AG09309 (cell line): ENCODE measurements around the gene TPRKB.
"Not testable (repeated sequence)": the region's sequence is repeated elsewhere in the genome, so short reads cannot be mapped to it uniquely, and the experiment has no call there.

Experiments used
- DNase-seq: peaks from one replicate; pipeline ENCODE4 v3.0.0-alpha.2; 2010; ENCODE audit warnings: low read depth
- H3K4me3 ChIP-seq: 2 replicates; pipeline ENCODE4 v1.5.1; 2011; ENCODE audit warnings: mild to moderate bottlenecking, low read depth, low read length, moderate library complexity; ENCODE audit not compliant: control insufficient read depth
- CTCF ChIP-seq: IDR thresholded peaks from 2 replicates; pipeline ENCODE4 v1.5.1; 2011; ENCODE audit warnings: mild to moderate bottlenecking, low read depth, low read length, inconsistent platforms; ENCODE audit not compliant: insufficient read depth, control insufficient read depth; ENCODE audit errors: missing control alignments

Gene TPRKB

GRCh38 chr2:73739101-73739500 is 2.0 kb upstream of the TPRKB start:
- H3K4me3 ChIP-seq: no peak overlapping the region
- TF ChIP-seq CTCF: no peak
- DNase-seq: no peak

GRCh38 chr2:73736378-73736777 is 767 bp downstream of the TPRKB start:
- H3K4me3 ChIP-seq: peak overlapping the region; percentile 93
- DNase-seq: no peak
- no peak for TF ChIP-seq CTCF

GRCh38 chr2:73730810-73731209 is 6.3 kb downstream of the TPRKB start:
- no peak for DNase-seq
- H3K4me3 ChIP-seq: no peak overlapping the region
- TF ChIP-seq CTCF: no peak

- TF ChIP-seq CTCF: no peak
- H3K4me3 ChIP-seq: no peak overlapping the region
- no peak for DNase-seq
These were observed 8.4 kb downstream of the TPRKB start for GRCh38 chr2:73728711-73729110.

GRCh38 chr2:73728043-73728442 is 9.1 kb downstream of the TPRKB start:
- no peak overlapping the region for H3K4me3 ChIP-seq
- TF ChIP-seq CTCF: no peak
- no peak for DNase-seq

- DNase-seq, H3K4me3 ChIP-seq: not testable (repeated sequence)
These were observed 10.5 kb downstream of the TPRKB start for GRCh38 chr2:73726657-73727056.

- no peak for DNase-seq
- no peak for TF ChIP-seq CTCF
These were observed 18.1 kb downstream of the TPRKB start for GRCh38 chr2:73718851-73719621.

More at GRCh38 chr2:73718851-73719621, 18.1 kb downstream of the TPRKB start:
- H3K4me3 ChIP-seq: no peak overlapping the region
